Pancreas (tissue), 10 donors: ENCODE results near the gene ZER1. TPM values are rescaled to one million over a fixed set of nuclear protein-coding genes. Genes with fewer than 3 reads are reported as not detected.
"Not testable (repeated sequence)": the region's sequence is repeated elsewhere in the genome, so short reads cannot be mapped to it uniquely, and the experiment has no call there.

Experiments
- ATAC-seq, 4 donors: fragments of 200-7000 bp; cut with Tn5 transposase; one replicate each; pipeline versions ENCODE4 v1.8.0 to v1.9.1; 2020; ENCODE audit warnings: mild to moderate bottlenecking in 4 of 4, moderate library complexity in 4 of 4
- DNase-seq, 6 donors: peaks; one replicate each; pipeline ENCODE4 v3.0.0-alpha.2; 2020
- FAIRE-seq: peaks from 2 replicates; lab custom pipeline; 2012; peaks lifted over from hg19 to GRCh38; lab: Jason Lieb, UNC
- H3K27ac ChIP-seq, 4 donors: fragments of 200-600 bp; sonication (generic); 1 replicate in 3 of 4; 2 replicates in 1 of 4; pipeline versions ENCODE4 v1.5.0 to v1.8.0; 2020
- H3K27me3 ChIP-seq, 4 donors: fragments of 200-600 bp; one replicate each; pipeline ENCODE4 v1.8.0; 2021
- H3K36me3 ChIP-seq, 3 donors: fragments of 200-600 bp; sonication (generic) in 1 of 3; one replicate each; pipeline versions ENCODE4 v1.5.0 to v1.8.0; 2020 to 2021
- H3K4me1 ChIP-seq, 3 donors: fragments of 200-600 bp; one replicate each; pipeline ENCODE4 v1.8.0; 2021
- H3K4me3 ChIP-seq, 4 donors: fragments of 200-600 bp; sonication (generic) in 2 of 4; one replicate each; pipeline versions ENCODE4 v1.5.0 to v1.8.0; 2020 to 2021
- H3K9me3 ChIP-seq, 4 donors: fragments of 200-600 bp; one replicate each; pipeline ENCODE4 v1.8.0; 2021
- WGBS, 2 donors: extraction: QIAGEN DNeasy Blood & Tissue Kit; methylation state at CpG; one replicate each; pipeline ENCODE4 v1.1.7; 2013; 5-methylcytosine and 5-hydroxymethylcytosine counted together
- intact Hi-C, 3 donors: fragments of 100-400 bp; cut with DNase I; formaldehyde crosslinking; loops; one replicate each; pipeline versions ENCODE4 v1.11.1 to v1.14.2; 2022
- polyA plus RNA-seq, 2 donors: library from polyadenylated mRNA; stranded (reverse); fragments of 200-250 nt; gene quantifications; one replicate each; pipeline ENCODE4 v1.2.3, GENCODE V29; 2013
- total RNA-seq, 6 donors: library from RNA; stranded (reverse); fragmentation: NEBNext Ultra II Directional in 4 of 6; extraction: Animal tissue kit (Norgen Biotek cat#: 25700) in 4 of 6; gene quantifications; one replicate each; pipeline versions ENCODE4 v1.2.1 to v1.2.4, GENCODE V29; 2021 to 2023
- TF ChIP-seq, protein P1 (sequence below), 4 donors: fragments of 200-600 bp; sonication (generic) in 3 of 4; IDR thresholded peaks; one replicate each; pipeline versions ENCODE4 v1.5.0 to v1.8.0; 2021; ENCODE audit warnings: antibody characterized with exemption in 4 of 4
- donor health status: healthy with polysubstance abuse.
- donor health status: DM: no; HTN: no; CAD: no; lungs with moderate emphysema.
- donor health status: DM: no; HTN: no; CAD: no.
- donor health status: control.
- donor health status: control.
- donor health status: Bipolar disorder and iron deficiency.
- donor health status: DM: yes; HTN: yes; CAD: no.
- donor health status: DM: no; HTN: no; CAD: no.
- donor health status: DM: no; HTN: no; CAD: no.
- donor health status: DM: yes; HTN: yes; CAD: no.

Gene ZER1
- total and polyA plus RNA-seq, 8 donors: 15.8 to 23.4 (median 17.9) TPM

DNA sequence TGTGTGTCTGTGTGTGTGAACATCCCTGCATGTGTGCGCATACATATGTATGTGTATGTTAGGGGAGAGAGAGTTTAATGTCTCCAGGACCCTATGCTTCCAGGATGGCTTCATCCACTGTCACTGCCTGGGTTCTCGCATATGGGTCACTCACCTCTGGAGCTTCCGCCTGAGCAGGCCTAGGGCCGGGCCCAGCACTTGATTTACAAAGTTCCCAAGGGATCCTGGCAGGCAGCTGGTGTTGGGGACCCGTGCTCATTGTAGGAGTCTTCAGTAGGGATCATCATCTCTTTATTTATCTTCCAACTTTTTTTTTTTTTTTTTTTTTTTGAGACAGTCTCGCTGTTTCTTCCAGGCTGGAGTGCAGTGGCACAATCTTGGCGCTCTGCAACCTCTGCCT is 28.3 kb upstream of the ZER1 start:
- FAIRE-seq (no peak), DNase-seq (no peak), ATAC-seq (no peak)
- H3K4me1 ChIP-seq: no peaks in the 10 kb centered on the region
- intact Hi-C loops: no loop called here
- WGBS, 2 donors: 96 to 97% methylated on average over 7 of the region's 7 CpGs
- peaks cover 0 to 43% (median 2%) of the 10 kb centered on the region in 3 donors for H3K36me3 ChIP-seq
- no peaks in the 10 kb centered on the region for H3K9me3 ChIP-seq
- H3K4me3 ChIP-seq: no peak overlapping the region
- TF ChIP-seq, protein P1, sequence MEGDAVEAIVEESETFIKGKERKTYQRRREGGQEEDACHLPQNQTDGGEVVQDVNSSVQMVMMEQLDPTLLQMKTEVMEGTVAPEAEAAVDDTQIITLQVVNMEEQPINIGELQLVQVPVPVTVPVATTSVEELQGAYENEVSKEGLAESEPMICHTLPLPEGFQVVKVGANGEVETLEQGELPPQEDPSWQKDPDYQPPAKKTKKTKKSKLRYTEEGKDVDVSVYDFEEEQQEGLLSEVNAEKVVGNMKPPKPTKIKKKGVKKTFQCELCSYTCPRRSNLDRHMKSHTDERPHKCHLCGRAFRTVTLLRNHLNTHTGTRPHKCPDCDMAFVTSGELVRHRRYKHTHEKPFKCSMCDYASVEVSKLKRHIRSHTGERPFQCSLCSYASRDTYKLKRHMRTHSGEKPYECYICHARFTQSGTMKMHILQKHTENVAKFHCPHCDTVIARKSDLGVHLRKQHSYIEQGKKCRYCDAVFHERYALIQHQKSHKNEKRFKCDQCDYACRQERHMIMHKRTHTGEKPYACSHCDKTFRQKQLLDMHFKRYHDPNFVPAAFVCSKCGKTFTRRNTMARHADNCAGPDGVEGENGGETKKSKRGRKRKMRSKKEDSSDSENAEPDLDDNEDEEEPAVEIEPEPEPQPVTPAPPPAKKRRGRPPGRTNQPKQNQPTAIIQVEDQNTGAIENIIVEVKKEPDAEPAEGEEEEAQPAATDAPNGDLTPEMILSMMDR (IDR thresholded peaks at IDR 0.05): no peak
- no peaks in the 10 kb centered on the region for H3K27me3 ChIP-seq
- no peak overlapping the region for H3K27ac ChIP-seq

DNA sequence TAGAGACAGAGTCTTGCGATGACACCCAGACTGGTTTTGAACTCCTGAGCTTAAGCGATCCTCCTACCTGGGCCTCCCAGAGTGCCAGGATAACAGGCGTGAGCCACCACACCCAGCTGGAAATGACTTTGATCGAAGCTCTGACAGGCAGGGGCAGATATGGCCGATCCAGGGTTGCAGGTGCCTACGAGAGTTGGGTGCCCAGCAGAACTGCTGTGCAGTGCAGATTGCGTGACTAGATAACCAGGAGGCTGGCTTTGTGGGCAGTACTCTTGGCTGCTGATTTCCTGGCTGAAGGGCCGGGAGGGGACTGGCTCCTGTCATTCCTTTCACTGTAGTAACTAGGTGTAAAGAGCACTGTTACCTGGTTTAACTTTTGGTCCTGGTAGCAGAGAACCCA is 27.2 kb upstream of the ZER1 start:
- no peak overlapping the region for H3K27ac ChIP-seq
- DNase-seq (no peak), ATAC-seq (no peak), FAIRE-seq (no peak)
- H3K36me3 ChIP-seq: peaks cover 0 to 40% (median 2%) of the 10 kb centered on the region in 3 donors
- H3K27me3 ChIP-seq: no peaks in the 10 kb centered on the region
- no peak overlapping the region for H3K4me3 ChIP-seq
- TF ChIP-seq, protein P1 (IDR thresholded peaks at IDR 0.05): no peak
- H3K9me3 ChIP-seq: no peaks in the 10 kb centered on the region
- intact Hi-C loops: no loop called here
- 90% methylated on average over 8 of the region's 8 CpGs for WGBS, 2 donors
- no peaks in the 10 kb centered on the region for H3K4me1 ChIP-seq

DNA sequence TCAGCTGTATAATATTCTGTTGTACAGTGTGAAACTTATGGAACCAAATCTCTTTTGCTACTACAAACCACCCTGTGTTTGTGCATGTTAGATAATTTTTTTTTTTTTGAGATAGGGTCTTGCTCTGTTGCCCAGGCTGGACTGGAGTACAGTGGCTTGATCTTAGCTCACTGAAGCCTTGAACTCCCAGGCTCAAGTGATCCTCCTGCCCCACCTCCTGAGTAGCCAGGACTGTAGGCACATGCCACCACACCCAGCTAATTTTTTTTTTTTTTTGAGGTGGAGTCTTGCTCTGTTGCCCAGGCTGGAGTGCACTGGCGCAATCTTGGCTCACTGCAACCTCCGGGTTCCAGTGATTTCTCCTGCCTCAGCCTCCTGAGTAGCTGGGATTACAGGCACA is 23.2 kb upstream of the ZER1 start:
- DNase-seq, FAIRE-seq, H3K27ac ChIP-seq, H3K9me3 ChIP-seq, ATAC-seq, H3K4me3 ChIP-seq, H3K27me3 ChIP-seq, intact Hi-C loops: not testable (repeated sequence)
- WGBS, 2 donors: 38 to 40% methylated on average over 2 of the region's 2 CpGs
- Histone ChIP-seq H3K4me1 (peaks cover 0 to 11% (median 0%) of the 10 kb centered on the region in 3 donors), H3K36me3 (peaks cover 0 to 28% (median 6%) of the 10 kb centered on the region in 3 donors)

DNA sequence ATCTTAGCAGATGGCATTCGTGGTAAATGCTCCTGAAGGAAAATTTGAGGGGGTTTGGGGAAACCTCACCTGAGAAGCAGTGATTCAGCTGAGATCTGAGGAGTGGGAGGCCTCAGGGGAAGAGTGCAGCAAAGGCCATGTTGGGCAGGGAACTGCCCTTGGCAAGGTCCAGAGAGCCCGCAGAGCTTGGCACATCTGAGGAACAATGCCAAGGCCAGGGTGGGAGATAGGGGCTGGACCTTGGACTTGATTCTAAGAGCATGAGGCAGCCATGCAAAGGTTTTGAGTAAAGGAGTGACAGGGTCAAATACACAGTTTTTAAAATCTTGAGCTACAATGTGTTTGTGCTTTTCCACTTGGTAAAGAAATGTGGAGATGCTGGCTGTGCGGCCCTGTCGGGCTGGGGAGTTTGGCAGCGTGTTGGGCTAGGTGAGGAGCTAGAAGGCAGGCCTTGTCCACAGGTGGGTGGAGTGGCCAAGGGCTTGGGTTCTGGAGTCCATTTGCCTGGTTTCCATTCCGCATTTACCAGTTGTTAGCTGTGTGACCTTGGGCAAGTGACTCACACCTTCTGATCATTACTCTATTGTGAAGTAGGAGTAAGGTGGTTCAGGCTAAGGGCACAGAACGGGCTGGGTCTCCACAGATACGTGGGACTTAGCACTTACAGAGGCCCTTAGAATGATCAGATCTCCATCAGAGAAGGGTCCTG is 21.4 kb upstream of the ZER1 start:
- Histone ChIP-seq H3K36me3 (peaks cover 0 to 15% (median 4%) of the 10 kb centered on the region in 3 donors), H3K4me3 (no peak overlapping the region), H3K27me3 (no peaks in the 10 kb centered on the region), H3K9me3 (no peaks in the 10 kb centered on the region), H3K4me1 (peaks cover 2 to 14% (median 3%) of the 10 kb centered on the region in 3 donors), H3K27ac (peak overlapping the region in 2 of 4 donors; percentile 15 to 33)
- intact Hi-C loops: no loop called here
- FAIRE-seq (no peak), ATAC-seq (peak; percentile 71 to 89 (median 76)), DNase-seq (peak in 4 of 6 donors; percentile 41 to 59 (median 49))
- WGBS, 2 donors: 40% methylated on average over 8 of the region's 8 CpGs
- TF ChIP-seq, protein P1 (IDR thresholded peaks at IDR 0.05): no peak

DNA sequence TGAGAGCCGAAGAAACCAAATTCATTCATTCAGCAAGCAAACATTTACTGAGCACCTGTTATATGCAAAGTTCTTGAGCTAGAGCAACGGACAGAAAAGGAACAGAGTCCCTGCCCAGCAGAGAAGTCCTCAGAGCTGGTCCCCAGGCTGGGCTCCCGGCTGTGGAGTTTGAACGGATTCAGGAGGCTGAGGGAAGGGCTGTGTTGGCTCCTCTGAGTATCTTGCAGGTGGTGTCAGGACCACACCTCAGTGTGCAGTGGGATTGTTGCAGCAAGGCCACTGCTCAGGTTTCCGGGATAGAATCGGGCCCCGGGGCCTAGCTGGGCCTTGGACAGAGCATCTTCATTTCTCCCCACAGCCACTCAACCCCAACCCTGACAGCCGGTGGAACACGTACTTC is 20.4 kb upstream of the ZER1 start:
- Histone ChIP-seq H3K27me3 (no peaks in the 10 kb centered on the region), H3K4me1 (peaks cover 4 to 16% (median 4%) of the 10 kb centered on the region in 3 donors), H3K27ac (no peak overlapping the region), H3K36me3 (peaks cover 0 to 5% (median 4%) of the 10 kb centered on the region in 3 donors), H3K9me3 (no peaks in the 10 kb centered on the region), H3K4me3 (no peak overlapping the region)
- ATAC-seq (no peak), FAIRE-seq (no peak), DNase-seq (no peak)
- 72 to 77% methylated on average over 9 of the region's 9 CpGs for WGBS, 2 donors
- intact Hi-C loops: no loop called here
- TF ChIP-seq, protein P1 (IDR thresholded peaks at IDR 0.05): no peak
